Endothelial cell of hepatic sinusoid (primary cell): ENCODE results near the gene MYH14.

Experiments used
- in situ Hi-C: cut with HindIII; loops from 2 replicates; pipeline ENCODE4 v1.10.0; 2017; ENCODE audit warnings: low sequenced_read_pairs

The MYH14 gene

DNA sequence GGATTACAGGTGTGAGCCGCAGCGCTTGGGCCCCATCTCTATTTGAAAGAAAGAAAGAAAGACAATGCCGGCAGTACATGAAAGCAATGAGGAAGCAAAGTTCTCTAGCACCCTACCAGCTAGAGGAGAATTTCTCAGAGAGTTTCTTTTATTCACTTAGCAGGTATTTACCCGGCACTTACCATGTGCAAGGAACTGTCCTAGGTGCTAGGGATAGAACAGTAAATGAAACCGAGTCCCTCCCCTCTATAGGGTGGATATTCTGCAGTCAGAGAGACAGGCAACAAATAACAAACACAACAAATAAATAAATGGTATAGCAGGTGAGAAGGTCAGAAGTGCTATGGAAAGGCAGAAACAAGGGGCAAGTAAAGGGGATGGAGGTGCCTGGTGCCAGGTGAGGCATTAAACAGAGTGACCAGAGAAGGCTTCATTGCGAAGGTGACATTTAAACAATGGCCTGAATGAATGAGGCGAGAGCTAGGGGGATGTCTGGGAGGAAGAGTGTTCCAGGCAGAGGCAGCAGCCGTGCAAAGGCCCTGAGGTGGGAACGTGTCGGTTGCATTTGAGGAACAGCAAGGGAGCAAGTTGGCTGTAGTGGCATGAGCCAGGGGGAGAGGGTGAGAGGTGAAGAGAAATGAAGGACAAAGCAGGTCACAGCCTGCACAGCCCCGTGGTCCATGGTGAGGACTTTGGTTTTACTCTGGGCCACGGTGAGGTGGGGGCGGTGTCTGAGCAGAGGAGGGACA lies 10.8 kb upstream of the MYH14 start:
- in situ Hi-C loops: no loop called here

GRCh38 chr19:50195224-50195623 lies 8.2 kb upstream of the MYH14 start:
- in situ Hi-C loops: no loop called here

DNA sequence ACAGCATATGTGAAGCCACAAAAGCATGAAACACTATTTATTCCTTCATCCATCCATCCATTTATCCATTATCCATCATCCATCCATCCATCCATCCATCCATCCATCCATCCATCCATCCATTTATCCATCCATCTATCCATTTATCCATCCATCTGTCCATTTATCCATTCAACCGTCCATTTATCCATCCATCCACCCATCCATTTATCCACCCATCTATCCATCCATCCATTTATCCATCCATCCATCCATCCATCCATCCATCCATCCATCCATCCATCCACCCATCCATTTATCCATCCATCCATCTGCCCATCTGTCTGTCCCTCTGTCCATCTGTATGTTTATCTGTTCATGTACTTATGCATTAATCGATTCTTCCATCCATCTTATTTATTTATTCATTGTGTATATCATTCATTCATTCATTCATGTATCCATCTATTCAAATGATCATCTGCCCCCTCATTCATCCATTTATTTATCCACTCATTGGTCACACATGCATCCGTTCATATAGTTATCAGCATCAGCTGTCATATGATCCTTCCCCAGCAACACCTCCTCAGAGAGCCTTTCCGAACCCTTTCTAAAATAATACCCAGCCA lies 7.0 kb upstream of the MYH14 start:
- in situ Hi-C loops: no loop called here

DNA sequence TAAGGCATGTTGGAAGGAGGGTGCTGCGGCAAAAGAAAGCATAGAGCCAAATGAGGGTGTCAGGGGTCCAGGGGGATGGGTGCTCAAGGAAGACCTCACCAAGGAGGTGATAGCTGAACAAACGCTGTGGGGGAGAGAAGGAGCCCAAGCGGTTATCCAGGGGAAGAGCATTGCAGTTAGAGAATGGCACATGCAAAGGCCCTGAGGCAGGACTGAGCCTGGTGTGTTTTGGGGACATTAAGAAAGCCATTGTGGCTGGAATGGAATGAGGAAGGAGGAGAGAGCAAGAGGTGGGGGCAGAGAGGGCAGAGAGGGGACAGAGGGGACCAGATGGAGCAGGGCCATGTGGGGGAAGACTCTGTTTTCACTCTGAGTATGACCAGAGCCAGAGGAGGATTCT lies 6.1 kb upstream of the MYH14 start:
- in situ Hi-C loops: no loop called here

DNA sequence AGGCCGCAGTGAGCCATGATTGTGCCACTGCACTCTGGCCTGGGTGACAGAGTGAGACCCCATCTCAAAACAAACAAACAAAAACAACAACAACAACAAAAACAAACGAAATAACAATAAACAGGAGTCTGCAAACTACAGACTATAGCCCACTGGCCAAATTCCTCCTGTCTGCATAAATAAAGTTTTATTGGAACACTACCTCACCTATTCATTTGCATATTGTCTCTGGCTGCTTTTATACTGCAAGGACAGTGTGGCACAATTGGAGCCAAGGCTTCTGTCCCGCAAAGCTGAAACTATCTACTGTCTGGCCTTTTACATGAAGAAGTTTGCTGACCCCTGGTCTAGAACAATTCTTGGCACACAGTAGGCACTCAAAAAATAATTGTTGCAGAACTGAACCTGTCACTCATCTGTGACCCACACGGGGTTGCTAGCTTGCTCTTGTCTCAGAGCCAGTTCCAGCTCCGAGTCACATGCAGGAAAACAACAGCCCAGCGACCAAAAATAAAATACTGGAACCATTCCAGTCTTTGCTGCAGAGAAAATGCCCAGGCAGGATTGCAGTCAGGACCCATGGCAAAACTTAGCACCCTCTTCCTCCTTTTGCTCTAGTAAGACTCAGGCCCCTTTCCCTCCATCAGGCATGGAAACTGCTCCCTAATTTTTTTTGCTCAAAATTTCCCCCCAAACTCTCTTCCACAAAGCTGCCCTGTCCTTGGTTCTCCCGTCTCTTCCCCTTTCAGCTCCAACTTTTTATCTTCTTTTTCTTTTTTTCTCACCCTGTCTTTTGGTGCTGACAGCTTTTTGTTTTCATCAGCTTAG lies 4.8 kb upstream of the MYH14 start:
- in situ Hi-C loops: no loop called here

GRCh38 chr19:50199259-50199555 lies 4.2 kb upstream of the MYH14 start:
- in situ Hi-C loops: no loop called here

DNA sequence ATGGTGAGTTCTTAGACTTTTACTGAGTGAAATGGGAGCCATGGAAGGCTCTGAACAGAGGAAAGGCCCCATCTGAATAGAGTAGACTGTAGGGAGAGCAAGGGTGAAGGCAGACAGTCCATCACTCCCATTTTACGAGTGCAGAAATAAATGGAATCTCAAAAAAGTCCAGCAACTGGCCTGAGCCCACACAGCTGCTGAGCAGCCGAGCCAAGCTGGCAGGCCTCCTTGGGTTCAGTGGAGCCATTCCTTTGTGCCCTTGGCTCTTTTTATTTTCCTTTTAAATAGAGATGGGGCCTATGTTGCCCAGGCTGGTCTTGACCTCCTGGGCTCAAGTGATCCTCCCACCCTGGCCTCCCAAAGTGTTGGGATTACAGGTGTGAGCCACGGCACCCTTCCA lies 1.0 kb upstream of the MYH14 start:
- in situ Hi-C loops: no loop called here

GRCh38 chr19:50202962-50203280 lies 501 bp upstream of the MYH14 start:
- in situ Hi-C loops: no loop called here

- in situ Hi-C loops: no loop called here
Measured at GRCh38 chr19:50204081-50204428, 633 bp downstream of the MYH14 start.

GRCh38 chr19:50204811-50205675 lies 1.6 kb downstream of the MYH14 start:
- in situ Hi-C loops: no loop called here

DNA sequence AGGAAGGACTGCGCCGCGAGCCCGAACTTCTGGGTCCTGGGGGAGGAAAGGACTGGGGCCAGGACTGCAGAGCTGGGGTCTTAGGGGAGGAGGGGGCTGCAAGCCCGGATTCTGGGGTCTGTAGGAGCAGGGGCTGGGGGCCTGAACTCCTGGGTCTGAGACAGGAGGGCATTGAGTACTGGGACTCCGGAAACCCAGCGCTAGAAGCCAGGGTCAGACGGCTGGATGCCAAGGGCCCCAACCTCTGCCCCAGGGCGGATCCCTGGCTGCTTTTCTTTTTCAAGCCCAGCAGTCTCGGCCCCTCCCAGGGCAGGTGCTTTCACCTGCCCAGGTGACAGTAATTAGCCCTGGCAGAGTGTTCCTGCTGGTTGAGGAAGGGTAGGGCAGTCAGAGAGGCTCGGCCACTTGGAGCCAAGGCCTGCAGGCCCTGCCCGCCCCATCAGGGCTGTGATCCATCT lies 2.3 kb downstream of the MYH14 start:
- in situ Hi-C loops: no loop called here

DNA sequence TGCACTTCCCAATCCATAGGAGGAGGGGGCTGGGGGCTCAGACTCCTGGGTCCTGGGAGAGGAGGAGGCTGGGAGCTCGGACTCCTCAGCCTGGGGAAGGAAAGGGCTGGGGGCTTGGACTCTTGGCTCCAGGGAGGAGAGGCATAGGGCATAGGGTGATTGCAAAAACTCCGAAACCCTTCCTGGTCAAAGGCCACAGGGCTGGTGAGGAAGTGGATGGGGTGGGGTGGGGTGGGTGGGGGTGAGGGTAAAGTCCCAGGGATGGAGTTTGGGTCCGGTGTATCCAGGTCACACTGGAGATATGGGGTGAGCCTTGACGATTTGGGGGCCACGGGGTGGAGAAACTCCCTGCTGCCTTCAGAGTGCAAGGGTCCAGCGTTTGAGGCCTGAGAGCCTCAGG lies 2.8 kb downstream of the MYH14 start:
- in situ Hi-C loops: no loop called here

DNA sequence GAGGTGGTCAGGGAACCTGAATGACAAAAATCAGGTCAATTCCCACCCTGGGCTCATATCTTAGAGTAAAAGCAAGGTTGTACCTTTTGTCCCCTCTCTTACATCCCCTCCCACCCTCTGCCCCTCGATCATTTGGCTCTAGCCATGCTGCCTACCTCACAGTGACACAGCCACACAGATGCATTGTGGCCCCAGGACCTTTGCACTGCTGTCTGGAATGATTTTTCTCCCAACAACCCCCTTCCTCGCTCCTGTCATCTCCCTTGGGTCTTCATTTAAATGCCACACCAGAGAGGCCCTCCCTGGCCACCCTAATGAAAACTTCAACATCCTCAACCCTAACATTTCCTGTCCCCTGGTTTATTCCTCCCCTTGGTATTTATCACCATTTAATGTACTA lies 4.3 kb downstream of the MYH14 start:
- in situ Hi-C loops: no loop called here

- in situ Hi-C loops: no loop called here
Measured at GRCh38 chr19:50209131-50209530, 5.7 kb downstream of the MYH14 start.

- in situ Hi-C loops: no loop called here
Measured at GRCh38 chr19:50210425-50210824, 7.0 kb downstream of the MYH14 start.

- in situ Hi-C loops: no loop called here
Measured at GRCh38 chr19:50213925-50214324, 10.5 kb downstream of the MYH14 start.

GRCh38 chr19:50214699-50215543 lies 11.5 kb downstream of the MYH14 start:
- in situ Hi-C loops: no loop called here

DNA sequence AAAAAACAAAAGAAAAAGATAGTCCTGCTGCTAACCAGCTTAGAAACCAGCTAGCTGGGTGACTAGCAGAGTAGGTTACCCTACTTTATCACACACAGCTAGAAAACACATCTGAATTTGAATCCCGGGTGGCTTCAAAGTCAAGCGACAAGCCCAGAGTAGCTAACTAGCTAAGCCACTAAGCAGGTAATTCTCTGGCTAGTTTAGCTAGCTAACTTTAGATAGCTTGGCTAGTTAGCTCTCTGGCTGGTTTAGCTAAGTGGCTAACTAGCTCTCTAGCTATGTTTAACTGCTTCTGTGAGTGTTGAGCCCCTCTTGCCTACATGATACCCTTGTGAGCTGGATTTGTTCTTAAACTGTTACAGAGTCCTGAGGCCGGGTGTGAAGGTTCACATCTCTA lies 12.4 kb downstream of the MYH14 start:
- in situ Hi-C loops: no loop called here

DNA sequence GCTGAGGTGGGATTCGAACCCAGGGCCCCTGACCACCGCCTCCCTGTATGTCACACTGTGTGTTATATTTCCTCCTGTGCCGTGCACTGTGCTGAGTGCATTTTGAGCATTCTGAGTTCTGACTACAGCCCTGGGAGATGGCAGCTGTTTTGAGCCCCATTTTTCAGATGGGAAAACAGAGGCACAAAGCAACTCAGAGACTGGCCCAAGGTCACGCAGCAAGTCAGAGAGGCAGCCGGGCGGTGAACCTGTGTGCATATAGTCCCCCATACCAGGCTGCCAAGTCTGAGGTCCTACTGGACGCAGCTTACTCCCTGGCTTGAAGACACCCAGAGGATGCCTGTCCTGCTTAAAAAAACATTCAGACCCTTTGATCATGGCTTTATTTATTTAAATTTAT lies 17.7 kb downstream of the MYH14 start:
- in situ Hi-C loops: no loop called here

- in situ Hi-C loops: no loop called here
Measured at GRCh38 chr19:50222691-50223438, 19.4 kb downstream of the MYH14 start.
